ENCODE data around the gene ABHD5.

The ABHD5 gene

DNA sequence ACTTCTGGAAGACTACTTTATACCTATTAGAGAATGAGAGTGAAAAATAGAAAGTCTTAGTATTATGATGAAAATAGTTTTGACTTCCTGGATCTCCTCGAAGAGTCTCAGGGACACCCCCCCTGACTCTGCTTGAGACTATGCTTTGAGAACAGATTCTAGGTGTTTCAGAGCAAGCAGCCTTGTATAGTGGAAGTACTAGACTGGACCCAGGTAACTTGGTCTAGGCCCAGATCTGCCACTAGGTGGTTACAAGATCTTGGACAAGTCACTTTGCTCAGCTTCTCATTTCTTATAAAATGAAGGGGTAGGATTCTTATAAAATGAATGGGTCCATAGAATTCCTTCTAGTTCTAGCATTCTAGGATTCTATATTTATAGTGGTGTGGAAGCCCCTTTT, 9.1 kb downstream of the ABHD5 start:
- H3K27ac ChIP-seq: no peak overlapping the region
- DNase-seq (ENCODE audit: low read depth, low spot score): no peak

DNA sequence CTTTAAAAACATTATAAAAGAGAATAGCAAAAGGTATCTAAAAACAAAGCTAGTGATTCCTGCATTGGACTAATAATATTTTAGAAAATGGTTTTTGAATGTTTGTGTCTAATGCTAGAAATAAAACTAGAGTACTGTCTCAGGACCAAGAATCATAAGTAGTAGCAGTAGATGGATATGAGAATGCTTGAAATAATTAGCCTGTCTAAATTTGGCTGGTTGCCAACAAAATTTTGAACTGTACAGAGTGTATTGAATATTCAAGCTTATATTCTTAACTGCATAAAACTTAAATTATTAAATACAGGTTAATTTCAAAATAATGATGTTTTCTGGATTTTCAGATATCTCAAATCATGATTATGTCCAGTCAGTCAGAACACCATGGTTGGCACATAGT, 14.0 kb downstream of the ABHD5 start:
- Histone ChIP-seq H3K27ac (no peak overlapping the region), H3K36me3 (ENCODE audit: insufficient read depth, low read length) (no peaks in the 10 kb centered on the region), H3K9ac (ENCODE audit: insufficient read length) (no peak overlapping the region), H3K4me3 (no peak overlapping the region), H3K9me3 (ENCODE audit: low read depth, low read length) (no peaks in the 10 kb centered on the region)
- no peak for DNase-seq (ENCODE audit: low read depth, low spot score)
- TF ChIP-seq POLR2AphosphoS5 (IDR thresholded peaks at IDR 0.05; ENCODE audit: borderline replicate concordance, low read depth, low read length) (no peak), EZH2 (IDR thresholded peaks at IDR 0.05) (no peak), FOXP2 (optimal IDR thresholded peaks at IDR 0.05; ENCODE audit: control extremely low read depth, extremely low read length, insufficient read depth) (no peak)

More for the DNA sequence above, 9.1 kb downstream of the ABHD5 start:
- no peak overlapping the region for H3K4me3 ChIP-seq
- H3K36me3 ChIP-seq (ENCODE audit: insufficient read depth, low read length): no peaks in the 10 kb centered on the region
- no peaks in the 10 kb centered on the region for H3K9me3 ChIP-seq (ENCODE audit: low read depth, low read length)
- TF ChIP-seq EZH2 (IDR thresholded peaks at IDR 0.05) (no peak), POLR2AphosphoS5 (IDR thresholded peaks at IDR 0.05; ENCODE audit: borderline replicate concordance, low read depth, low read length) (no peak), FOXP2 (optimal IDR thresholded peaks at IDR 0.05; ENCODE audit: control extremely low read depth, extremely low read length, insufficient read depth) (no peak)
- no peak overlapping the region for H3K9ac ChIP-seq (ENCODE audit: insufficient read length)

DNA sequence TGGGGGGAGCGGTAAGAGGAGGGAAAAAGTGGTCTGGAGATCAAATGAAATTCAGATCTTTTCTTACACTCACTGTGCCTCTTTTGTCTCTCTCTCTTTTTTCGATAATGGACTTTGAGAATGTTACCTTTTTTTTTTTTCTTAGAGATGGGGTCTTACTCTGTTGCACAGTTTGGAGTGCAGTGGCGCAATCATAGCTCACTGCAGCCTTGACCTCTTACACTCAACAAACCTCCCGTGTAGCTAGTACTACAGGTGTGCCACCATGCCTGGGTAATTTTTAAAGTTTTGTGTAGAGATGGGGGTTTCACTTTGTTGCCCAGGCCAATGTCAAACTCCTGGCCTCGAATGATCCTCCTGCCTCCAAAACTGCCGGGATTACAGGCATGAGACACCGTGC, 15.6 kb downstream of the ABHD5 start:
- Histone ChIP-seq H3K9me3 (ENCODE audit: low read depth, low read length) (no peaks in the 10 kb centered on the region), H3K9ac (ENCODE audit: insufficient read length) (no peak overlapping the region), H3K27ac (no peak overlapping the region), H3K4me3 (no peak overlapping the region), H3K36me3 (ENCODE audit: insufficient read depth, low read length) (no peaks in the 10 kb centered on the region)
- no peak for TF ChIP-seq FOXP2 (optimal IDR thresholded peaks at IDR 0.05; ENCODE audit: control extremely low read depth, extremely low read length, insufficient read depth)
- TF ChIP-seq POLR2AphosphoS5 (IDR thresholded peaks at IDR 0.05; ENCODE audit: borderline replicate concordance, low read depth, low read length): no peak
- TF ChIP-seq EZH2 (IDR thresholded peaks at IDR 0.05): no peak
- no peak for DNase-seq (ENCODE audit: low read depth, low spot score)

DNA sequence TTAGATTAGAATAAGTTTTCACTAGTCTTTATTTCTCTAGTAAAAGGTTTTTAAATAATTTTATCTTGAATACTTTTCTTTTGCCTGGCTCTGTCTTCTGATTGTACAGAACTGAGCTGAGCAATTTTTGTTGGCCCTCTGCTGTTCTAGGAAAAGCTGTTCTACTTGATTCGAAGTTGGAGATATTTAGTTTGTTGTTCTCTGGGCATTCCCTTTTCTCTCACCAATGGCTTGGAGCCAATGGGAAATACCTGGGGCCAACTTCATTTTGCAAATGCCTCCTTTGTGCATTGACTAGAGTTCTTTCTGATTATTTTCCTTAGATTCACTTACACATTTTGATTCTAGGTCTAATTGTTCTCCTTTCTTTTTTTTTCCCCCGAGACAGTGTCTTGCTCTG, 16.5 kb downstream of the ABHD5 start:
- TF ChIP-seq EZH2 (IDR thresholded peaks at IDR 0.05): no peak
- TF ChIP-seq FOXP2 (optimal IDR thresholded peaks at IDR 0.05; ENCODE audit: control extremely low read depth, extremely low read length, insufficient read depth): no peak
- TF ChIP-seq POLR2AphosphoS5 (IDR thresholded peaks at IDR 0.05; ENCODE audit: borderline replicate concordance, low read depth, low read length): no peak
- Histone ChIP-seq H3K36me3 (ENCODE audit: insufficient read depth, low read length) (no peaks in the 10 kb centered on the region), H3K27ac (no peak overlapping the region), H3K9me3 (ENCODE audit: low read depth, low read length) (no peaks in the 10 kb centered on the region), H3K4me3 (no peak overlapping the region), H3K9ac (ENCODE audit: insufficient read length) (no peak overlapping the region)
- no peak for DNase-seq (ENCODE audit: low read depth, low spot score)

DNA sequence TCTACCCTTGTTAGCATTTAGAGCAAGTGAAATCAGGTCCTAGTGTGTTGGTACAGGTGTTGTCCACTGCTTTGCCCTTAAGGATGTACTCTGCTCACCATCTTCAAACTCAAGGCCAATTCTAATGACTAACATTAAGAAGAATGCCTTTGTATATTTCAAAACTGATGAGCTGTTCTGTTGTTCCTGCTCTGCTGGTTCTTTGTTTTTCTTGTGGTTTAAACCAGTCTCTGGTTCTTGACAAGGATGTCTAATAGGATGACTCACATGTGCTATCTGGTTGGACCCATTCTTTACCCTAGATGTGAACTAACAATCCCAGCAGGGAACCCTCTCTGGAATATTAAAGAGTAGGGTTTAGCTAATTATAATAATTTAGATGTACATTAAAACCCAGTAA, 17.3 kb downstream of the ABHD5 start:
- TF ChIP-seq EZH2 (IDR thresholded peaks at IDR 0.05) (no peak), FOXP2 (optimal IDR thresholded peaks at IDR 0.05; ENCODE audit: control extremely low read depth, extremely low read length, insufficient read depth) (no peak), POLR2AphosphoS5 (IDR thresholded peaks at IDR 0.05; ENCODE audit: borderline replicate concordance, low read depth, low read length) (no peak)
- no peak overlapping the region for H3K27ac ChIP-seq
- H3K9me3 ChIP-seq (ENCODE audit: low read depth, low read length): no peaks in the 10 kb centered on the region
- H3K36me3 ChIP-seq (ENCODE audit: insufficient read depth, low read length): no peaks in the 10 kb centered on the region
- H3K9ac ChIP-seq (ENCODE audit: insufficient read length): no peak overlapping the region
- H3K4me3 ChIP-seq: no peak overlapping the region
- no peak for DNase-seq (ENCODE audit: low read depth, low spot score)

DNA sequence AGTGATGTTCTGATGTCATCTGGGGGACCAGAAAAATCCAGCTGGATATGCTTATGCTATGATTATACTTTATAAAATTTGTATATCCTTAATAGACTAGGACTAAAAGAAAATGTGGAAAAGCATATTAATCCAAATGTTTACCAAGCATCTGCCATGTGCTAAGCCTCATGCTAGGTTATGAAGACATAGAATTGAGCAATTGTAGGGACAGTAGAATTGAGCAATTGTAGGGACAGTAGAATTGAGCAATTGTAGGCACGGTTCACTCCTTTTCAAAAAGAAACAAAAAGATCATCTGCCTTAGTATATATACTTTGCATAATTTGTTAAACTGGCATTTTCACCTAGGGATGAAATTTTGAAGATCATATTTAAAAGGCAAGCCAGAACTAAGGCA, 18.3 kb downstream of the ABHD5 start:
- Histone ChIP-seq H3K27ac (no peak overlapping the region), H3K9me3 (ENCODE audit: low read depth, low read length) (no peaks in the 10 kb centered on the region), H3K4me3 (no peak overlapping the region), H3K9ac (ENCODE audit: insufficient read length) (no peak overlapping the region), H3K36me3 (ENCODE audit: insufficient read depth, low read length) (no peaks in the 10 kb centered on the region)
- TF ChIP-seq POLR2AphosphoS5 (IDR thresholded peaks at IDR 0.05; ENCODE audit: borderline replicate concordance, low read depth, low read length): no peak
- no peak for DNase-seq (ENCODE audit: low read depth, low spot score)

DNA sequence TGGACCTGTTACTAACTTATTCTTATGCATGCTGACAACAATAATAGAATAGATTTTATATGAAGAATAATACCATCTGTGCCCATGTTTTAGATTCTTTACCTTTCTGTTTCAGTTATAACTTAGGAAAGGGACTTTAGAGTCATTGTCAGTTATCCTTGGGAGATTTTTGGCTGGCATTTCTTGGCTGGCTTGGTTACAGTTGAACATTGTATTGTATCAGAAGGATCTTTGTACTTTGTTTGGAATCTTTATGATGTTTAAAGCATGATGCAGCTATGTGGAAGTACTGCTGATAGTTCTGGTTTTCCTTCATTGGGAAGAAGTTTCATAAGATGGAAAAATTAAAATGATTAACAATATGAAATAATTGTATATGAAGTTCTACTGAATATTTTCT, 19.9 kb downstream of the ABHD5 start:
- no peaks in the 10 kb centered on the region for H3K9me3 ChIP-seq (ENCODE audit: low read depth, low read length)
- no peak overlapping the region for H3K4me3 ChIP-seq
- no peaks in the 10 kb centered on the region for H3K36me3 ChIP-seq (ENCODE audit: insufficient read depth, low read length)
- TF ChIP-seq EZH2 (IDR thresholded peaks at IDR 0.05) (no peak), FOXP2 (optimal IDR thresholded peaks at IDR 0.05; ENCODE audit: control extremely low read depth, extremely low read length, insufficient read depth) (no peak), POLR2AphosphoS5 (IDR thresholded peaks at IDR 0.05; ENCODE audit: borderline replicate concordance, low read depth, low read length) (no peak)
- no peak for DNase-seq (ENCODE audit: low read depth, low spot score)
- H3K9ac ChIP-seq (ENCODE audit: insufficient read length): no peak overlapping the region
- H3K27ac ChIP-seq: no peak overlapping the region

DNA sequence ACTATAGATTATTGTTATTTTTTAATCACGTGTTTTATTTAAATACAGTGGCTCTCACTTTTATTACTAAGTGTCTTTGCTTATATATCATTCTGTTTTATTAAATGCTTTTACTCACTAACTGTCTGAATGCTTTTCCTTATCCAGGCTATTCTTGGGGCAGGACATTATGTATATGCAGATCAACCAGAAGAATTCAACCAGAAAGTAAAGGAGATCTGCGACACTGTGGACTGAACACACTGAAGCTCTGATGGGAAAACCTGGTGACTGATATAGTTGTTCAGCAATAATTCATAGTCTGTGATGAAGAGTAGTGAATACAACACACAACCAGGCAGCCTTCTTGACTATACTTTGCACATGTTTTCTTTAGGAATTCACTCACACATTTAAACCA, 27.6 kb downstream of the ABHD5 start:
- Histone ChIP-seq H3K27ac (no peak overlapping the region), H3K9ac (ENCODE audit: insufficient read length) (no peak overlapping the region), H3K9me3 (ENCODE audit: low read depth, low read length) (no peaks in the 10 kb centered on the region), H3K4me3 (no peak overlapping the region), H3K36me3 (ENCODE audit: insufficient read depth, low read length) (no peaks in the 10 kb centered on the region)
- no peak for DNase-seq (ENCODE audit: low read depth, low spot score)
- TF ChIP-seq EZH2 (IDR thresholded peaks at IDR 0.05) (no peak), POLR2AphosphoS5 (IDR thresholded peaks at IDR 0.05; ENCODE audit: borderline replicate concordance, low read depth, low read length) (no peak), FOXP2 (optimal IDR thresholded peaks at IDR 0.05; ENCODE audit: control extremely low read depth, extremely low read length, insufficient read depth) (no peak)

DNA sequence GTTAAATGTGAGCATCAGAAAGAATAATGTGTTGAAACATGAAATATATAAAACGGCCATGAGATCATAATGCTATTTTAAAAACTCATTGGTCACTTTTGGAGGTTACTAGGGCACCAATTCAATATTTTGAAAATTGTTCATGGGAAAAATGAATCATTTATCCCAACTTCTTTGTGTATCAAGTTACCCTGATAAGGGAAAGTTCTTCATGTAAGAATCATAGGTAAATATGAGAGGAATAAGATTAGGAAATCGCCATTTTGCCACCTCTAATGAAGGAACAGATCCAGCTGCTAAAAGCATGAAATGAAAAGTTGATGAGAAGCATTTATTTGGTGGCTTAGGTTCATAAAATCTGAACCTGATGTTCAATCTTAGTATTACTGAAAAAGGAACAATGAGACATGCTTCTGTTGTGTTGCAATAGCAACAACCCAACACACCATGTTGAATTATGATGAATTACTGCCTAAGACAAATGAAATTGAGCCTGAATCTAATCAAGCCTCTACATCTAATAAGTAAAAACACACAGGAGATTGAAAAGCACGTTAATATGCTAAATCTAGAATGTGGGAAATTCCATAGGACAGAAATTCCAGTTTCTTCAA, 32.5 kb downstream of the ABHD5 start:
- H3K4me3 ChIP-seq: no peak overlapping the region
- TF ChIP-seq EZH2 (IDR thresholded peaks at IDR 0.05) (no peak), POLR2AphosphoS5 (IDR thresholded peaks at IDR 0.05; ENCODE audit: borderline replicate concordance, low read depth, low read length) (no peak), FOXP2 (optimal IDR thresholded peaks at IDR 0.05; ENCODE audit: control extremely low read depth, extremely low read length, insufficient read depth) (no peak)
- H3K9me3 ChIP-seq (ENCODE audit: low read depth, low read length): no peaks in the 10 kb centered on the region
- DNase-seq (ENCODE audit: low read depth, low spot score): no peak
- H3K36me3 ChIP-seq (ENCODE audit: insufficient read depth, low read length): no peaks in the 10 kb centered on the region
- no peak overlapping the region for H3K27ac ChIP-seq
- H3K9ac ChIP-seq (ENCODE audit: insufficient read length): no peak overlapping the region

Data from SK-N-MC (cell line).